GM12878 (cell line): ENCODE data around the gene NCAM2. TPM values are rescaled to one million over a fixed set of nuclear protein-coding genes. Genes with fewer than 3 reads are reported as not detected.

ENCODE experiments used
- ATAC-seq: fragments of 200-7000 bp; cut with Tn5 transposase; 3 replicates; pipeline ENCODE4 v1.9.1; 2020; ENCODE audit warnings: mild to moderate bottlenecking, moderate library complexity
- BruUV-seq: library from RNA; stranded (reverse); fragments of 400-500 nt; replicated peaks from 2 replicates; lab custom pipeline; 2021; lab: Mats Ljungman, UMichigan
- CTCF ChIA-PET: fragments of 300-600 bp; sonication (Branson Sonifier 250); formaldehyde crosslinking; extraction: SDS; loops from one replicate; lab custom pipeline; 2021; ENCODE audit warnings: inconsistent platforms; lab: Yijun Ruan, JAX
- POLR2A ChIA-PET: fragments of 350-600 bp; formaldehyde crosslinking; extraction: SDS; loops from one replicate; lab custom pipeline; 2021; ENCODE audit warnings: inconsistent platforms; lab: Charles Lee
- RAD21 ChIA-PET: fragments of 300-600 bp; sonication (Branson Sonifier 250); formaldehyde crosslinking; loops from one replicate; lab custom pipeline; 2023; ENCODE audit warnings: antibody characterized with exemption; ENCODE audit not compliant: unreplicated experiment; lab: Charles Lee
- SMC1A ChIA-PET: fragments of 300-600 bp; sonication (Branson Sonifier 250); formaldehyde crosslinking; loops from one replicate; lab custom pipeline; 2023; ENCODE audit not compliant: unreplicated experiment, uncharacterized antibody; lab: Charles Lee
- DNase-seq: peaks from one replicate; pipeline ENCODE4 v3.0.0-alpha.2; 2011; ENCODE audit warnings: low read depth, low spot score
- FAIRE-seq: peaks from 3 replicates; lab custom pipeline; 2011; peaks lifted over from hg19 to GRCh38; lab: Jason Lieb, UNC
- H2AFZ ChIP-seq: 2 replicates; pipeline ENCODE4 v1.6.0; 2011; ENCODE audit warnings: low read depth, low read length, control low read depth; ENCODE audit not compliant: control insufficient read depth
- H3K27ac ChIP-seq: 2 replicates; pipeline ENCODE4 v1.5.1; 2011; ENCODE audit warnings: control low read depth; ENCODE audit not compliant: control insufficient read depth, insufficient read depth
- H3K27me3 ChIP-seq, 2 experiments: replicated peaks in 1 of 2; 2 replicates each; pipeline versions ENCODE4 v1.6.0 to v1.6.1; 2011; ENCODE audit warnings: low read length in 1 of 2; ENCODE audit not compliant: control insufficient read depth in 2 of 2, insufficient read depth in 2 of 2
- H3K36me3 ChIP-seq, 2 experiments: 2 replicates each; pipeline ENCODE4 v1.5.1; 2011; ENCODE audit warnings: low read length in 1 of 2; ENCODE audit not compliant: control insufficient read depth in 2 of 2, insufficient read depth in 2 of 2
- H3K4me1 ChIP-seq: 2 replicates; pipeline ENCODE4 v1.6.1; 2011; ENCODE audit warnings: mild to moderate bottlenecking, low read length, moderate library complexity, mixed read lengths; ENCODE audit not compliant: control insufficient read depth, insufficient read depth
- H3K4me2 ChIP-seq: 2 replicates; pipeline ENCODE4 v1.6.0; 2011; ENCODE audit warnings: control low read depth; ENCODE audit not compliant: control insufficient read depth, insufficient read depth
- H3K4me3 ChIP-seq: fragments of 200-600 bp; sonication (generic); 2 replicates; pipeline ENCODE4 v1.5.1; 2016
- H3K79me2 ChIP-seq: 2 replicates; pipeline ENCODE4 v1.6.0; 2011; ENCODE audit warnings: low read length; ENCODE audit not compliant: control insufficient read depth, insufficient read depth
- H3K9ac ChIP-seq: 2 replicates; pipeline ENCODE4 v1.8.0; 2011; ENCODE audit warnings: low read length, control low read depth, mixed read lengths; ENCODE audit not compliant: control insufficient read depth, insufficient read depth
- H3K9me3 ChIP-seq: replicated peaks from 3 replicates; pipeline ENCODE4 v1.5.1; 2011; ENCODE audit warnings: mild to moderate bottlenecking, low read length; ENCODE audit not compliant: control insufficient read depth, insufficient read depth
- H4K20me1 ChIP-seq: 2 replicates; pipeline ENCODE4 v1.6.0; 2011; ENCODE audit not compliant: control insufficient read depth, insufficient read depth
- CBX3 ChIP-seq: fragments of 200-600 bp; sonication (generic); IDR thresholded peaks from 2 replicates; pipeline ENCODE4 v1.6.1; 2016; ENCODE audit warnings: low read depth, borderline replicate concordance
- E2F4 ChIP-seq: IDR thresholded peaks from 2 replicates; pipeline ENCODE4 v1.6.1; 2012; ENCODE audit warnings: low read depth, low read length, improper control_type of control experiment
- EP300 ChIP-seq, 2 experiments: fragments of 150-350 bp in 1 of 2; IDR thresholded peaks; 2 replicates each; pipeline ENCODE4 v1.6.1; 2011 to 2012; ENCODE audit warnings: low read depth in 2 of 2, low read length in 2 of 2, borderline replicate concordance in 1 of 2, improper control_type of control experiment in 1 of 2, inconsistent platforms in 1 of 2; ENCODE audit not compliant: control insufficient read depth in 1 of 2
- IKZF2 ChIP-seq, 2 experiments: fragments of 450-650 bp; IDR thresholded peaks; 2 replicates each; pipeline ENCODE4 v1.6.1; 2017; ENCODE audit warnings: mild to moderate bottlenecking in 2 of 2, moderate library complexity in 2 of 2
- KAT2A ChIP-seq: conservative IDR thresholded peaks from 2 replicates; pipeline ENCODE4 v1.6.1; 2011; ENCODE audit warnings: low read depth, low read length; ENCODE audit not compliant: control insufficient read depth
- MAX ChIP-seq: IDR thresholded peaks from 2 replicates; pipeline ENCODE4 v1.6.1; 2012; ENCODE audit warnings: low read depth, low read length, improper control_type of control experiment
- MYC ChIP-seq: IDR thresholded peaks from 2 replicates; pipeline ENCODE4 v1.6.1; 2011; ENCODE audit warnings: mild to moderate bottlenecking, low read length, moderate library complexity, inconsistent platforms; ENCODE audit not compliant: insufficient read depth, insufficient replicate concordance, insufficient read length, severe bottlenecking
- NFXL1 ChIP-seq: fragments of 450-650 bp; IDR thresholded peaks from 2 replicates; pipeline ENCODE4 v1.6.1; 2017; ENCODE audit warnings: antibody characterized with exemption, mild to moderate bottlenecking, borderline replicate concordance
- NR2C2 ChIP-seq: IDR thresholded peaks from 2 replicates; pipeline ENCODE4 v1.6.1; 2011; ENCODE audit warnings: borderline replicate concordance, low read depth; ENCODE audit not compliant: control insufficient read depth, insufficient read length
- PAX5 ChIP-seq: IDR thresholded peaks from 2 replicates; pipeline ENCODE4 v1.6.1; 2011; ENCODE audit warnings: low read depth, low read length, borderline replicate concordance
- RB1 ChIP-seq: fragments of 450-650 bp; formaldehyde crosslinking; IDR thresholded peaks from 2 replicates; pipeline ENCODE4 v1.6.1; 2017; ENCODE audit warnings: mild to moderate bottlenecking, borderline replicate concordance
- RCOR1 ChIP-seq: conservative IDR thresholded peaks from 2 replicates; pipeline ENCODE4 v1.6.1; 2012; ENCODE audit warnings: low read depth, low read length, improper control_type of control experiment
- SIN3A ChIP-seq: IDR thresholded peaks from 2 replicates; pipeline ENCODE4 v1.6.1; 2012; ENCODE audit warnings: low read depth, low read length, improper control_type of control experiment
- SKIL ChIP-seq: fragments of 450-650 bp; IDR thresholded peaks from 2 replicates; pipeline ENCODE4 v1.6.1; 2017; ENCODE audit warnings: mild to moderate bottlenecking, low read depth, inconsistent platforms; ENCODE audit not compliant: poor library complexity, severe bottlenecking
- SMARCA5 ChIP-seq: fragments of 450-650 bp; IDR thresholded peaks from 2 replicates; pipeline ENCODE4 v1.6.1; 2017; ENCODE audit warnings: mild to moderate bottlenecking
- SPI1 ChIP-seq: IDR thresholded peaks from 2 replicates; pipeline ENCODE4 v1.6.1; 2011; ENCODE audit warnings: low read depth, mild to moderate bottlenecking, low read length, moderate library complexity, borderline replicate concordance; ENCODE audit not compliant: insufficient read depth
- SREBF2 ChIP-seq: IDR thresholded peaks from 2 replicates; pipeline ENCODE4 v1.6.1; 2012; ENCODE audit warnings: mild to moderate bottlenecking, low read length
- ZNF592 ChIP-seq: fragments of 450-650 bp; IDR thresholded peaks from 2 replicates; pipeline ENCODE4 v1.6.1; 2017; ENCODE audit warnings: mild to moderate bottlenecking, moderate library complexity
- WGBS: methylation state at CpG from one replicate; pipeline ENCODE4 v1.1.6; 2016; ENCODE audit warnings: low lambda C conversion rate; ENCODE audit not compliant: insufficient replicate concordance, insufficient coverage; ENCODE audit errors: missing lambda C conversion rate; 5-methylcytosine and 5-hydroxymethylcytosine counted together
- in situ Hi-C: fragments of 300-500 bp; cut with MboI; formaldehyde crosslinking; loops from 9 replicates; pipeline ENCODE4 v1.14.3; 2018; ENCODE audit warnings: mixed read lengths
- intact Hi-C: fragments of 100-400 bp; cut with micrococcal nuclease; formaldehyde crosslinking; loops from one replicate; pipeline ENCODE4 v1.14.2; 2022; ENCODE audit not compliant: unreplicated experiment
- polyA plus RNA-seq, 11 experiments: library from polyadenylated mRNA; depleted of rRNA in 4 of 11; unstranded in 6 of 11; stranded (reverse) in 5 of 11; fragments of >200 nt; fragmentation: Nextera tagmentation in 4 of 11; fragmentation: Illumina TruSeq in 1 of 11; extraction: Ambion mirVana in 4 of 11; extraction: Trizol in 1 of 11; gene quantifications; 1 replicate in 1 of 11; 2 replicates in 10 of 11; pipeline versions ENCODE4 v1.2.1 to v1.2.3, GENCODE V29; 2011 to 2016; ENCODE audit warnings: inconsistent platforms in 2 of 11, missing spikeins in 2 of 11, low read depth in 1 of 11
- total RNA-seq, 4 experiments: library from RNA; depleted of rRNA in 3 of 4; stranded (reverse); fragments of >200 nt in 3 of 4; fragmentation: Illumina TruSeq in 1 of 4; extraction: Trizol in 1 of 4; gene quantifications; 2 replicates each; pipeline versions ENCODE4 v1.2.1 to v1.2.3, GENCODE V29; 2013 to 2021

The NCAM2 gene
- total and polyA plus RNA-seq, 10 of the 15 experiments (the other 5 are each of a cell fraction or from before 2014, with no cell fraction given) = 0.23 to 0.27 TPM; not detected in 8

GRCh38 chr21:21119091-21119490, 120.9 kb downstream of the NCAM2 start:
- Histone ChIP-seq H3K9me3 (no peaks in the 10 kb centered on the region), H4K20me1 (no peaks in the 10 kb centered on the region), H2AFZ (no peak overlapping the region), H3K4me1 (no peaks in the 10 kb centered on the region), H3K27ac (no peak overlapping the region), H3K4me2 (no peak overlapping the region), H3K27me3 (no peaks in the 10 kb centered on the region), H3K9ac (no peak overlapping the region), H3K36me3 (no peaks in the 10 kb centered on the region), H3K4me3 (no peak overlapping the region), H3K79me2 (no peaks in the 10 kb centered on the region)
- ChIA-PET SMC1A (no interaction called here), CTCF (no interaction called here), RAD21 (no interaction called here), POLR2A (no interaction called here)
- ATAC-seq (no peak), DNase-seq (no peak), FAIRE-seq (no peak)
- in situ Hi-C loops (no loop called here), intact Hi-C loops (no loop called here)
- WGBS = 0% methylated on average over 2 of the region's 2 CpGs
- BruUV-seq = no TSS peak
- TF ChIP-seq RB1 (no peak), KAT2A (no peak), E2F4 (no peak), NR2C2 (no peak), IKZF2 (IDR thresholded peaks at IDR 0.05) (no peak), MYC (no peak), CBX3 (no peak), NFXL1 (no peak), SIN3A (no peak), MAX (no peak), RCOR1 (no peak), SREBF2 (no peak), EP300 (IDR thresholded peaks at IDR 0.05; ENCODE audit: borderline replicate concordance in 1 of 2, control insufficient read depth in 1 of 2, low read depth in 2 of 2, low read length in 2 of 2) (no peak), SKIL (no peak), ZNF592 (no peak), SMARCA5 (no peak), SPI1 (no peak), PAX5 (no peak)
